ENCODE data around the gene FUBP3.

- TF ChIP-seq, protein P1, sequence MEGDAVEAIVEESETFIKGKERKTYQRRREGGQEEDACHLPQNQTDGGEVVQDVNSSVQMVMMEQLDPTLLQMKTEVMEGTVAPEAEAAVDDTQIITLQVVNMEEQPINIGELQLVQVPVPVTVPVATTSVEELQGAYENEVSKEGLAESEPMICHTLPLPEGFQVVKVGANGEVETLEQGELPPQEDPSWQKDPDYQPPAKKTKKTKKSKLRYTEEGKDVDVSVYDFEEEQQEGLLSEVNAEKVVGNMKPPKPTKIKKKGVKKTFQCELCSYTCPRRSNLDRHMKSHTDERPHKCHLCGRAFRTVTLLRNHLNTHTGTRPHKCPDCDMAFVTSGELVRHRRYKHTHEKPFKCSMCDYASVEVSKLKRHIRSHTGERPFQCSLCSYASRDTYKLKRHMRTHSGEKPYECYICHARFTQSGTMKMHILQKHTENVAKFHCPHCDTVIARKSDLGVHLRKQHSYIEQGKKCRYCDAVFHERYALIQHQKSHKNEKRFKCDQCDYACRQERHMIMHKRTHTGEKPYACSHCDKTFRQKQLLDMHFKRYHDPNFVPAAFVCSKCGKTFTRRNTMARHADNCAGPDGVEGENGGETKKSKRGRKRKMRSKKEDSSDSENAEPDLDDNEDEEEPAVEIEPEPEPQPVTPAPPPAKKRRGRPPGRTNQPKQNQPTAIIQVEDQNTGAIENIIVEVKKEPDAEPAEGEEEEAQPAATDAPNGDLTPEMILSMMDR (IDR thresholded peaks at IDR 0.05): no peak
- TF ChIP-seq POLR2AphosphoS5 (IDR thresholded peaks at IDR 0.05): no peak
Observed at GRCh38 chr9:130665029-130665430, 85.7 kb downstream of the FUBP3 start.

Measured in gastroesophageal sphincter (tissue), 3 donors.